GM12872 (cell line): ENCODE results near the gene PMM1.

ENCODE experiments used
- TF ChIP-seq, protein P1 (sequence below): IDR thresholded peaks from 3 replicates; pipeline ENCODE4 v1.5.1; 2011; ENCODE audit warnings: low read depth, mild to moderate bottlenecking, low read length, moderate library complexity; ENCODE audit not compliant: insufficient read depth

PMM1 gene

DNA sequence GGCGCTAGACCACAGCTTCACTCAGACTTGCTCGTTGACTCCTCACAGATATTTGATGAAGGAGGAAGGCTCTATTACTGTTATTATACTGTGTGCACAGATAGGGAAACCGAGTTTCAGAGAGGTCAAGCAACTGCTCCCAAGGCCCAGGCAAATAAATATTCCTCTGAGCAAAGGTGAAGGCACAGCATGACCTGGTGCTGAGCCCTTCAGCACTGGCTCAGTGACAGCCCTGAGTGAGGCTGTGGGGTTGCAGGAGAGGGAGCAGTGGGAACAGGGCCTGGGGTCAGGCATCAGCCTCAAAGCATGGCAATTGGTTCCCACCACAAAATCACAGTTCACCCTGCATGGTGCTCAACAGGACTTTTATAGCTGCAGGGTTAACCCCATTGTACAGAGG, 52.4 kb downstream of the PMM1 start:
- TF ChIP-seq, protein P1, sequence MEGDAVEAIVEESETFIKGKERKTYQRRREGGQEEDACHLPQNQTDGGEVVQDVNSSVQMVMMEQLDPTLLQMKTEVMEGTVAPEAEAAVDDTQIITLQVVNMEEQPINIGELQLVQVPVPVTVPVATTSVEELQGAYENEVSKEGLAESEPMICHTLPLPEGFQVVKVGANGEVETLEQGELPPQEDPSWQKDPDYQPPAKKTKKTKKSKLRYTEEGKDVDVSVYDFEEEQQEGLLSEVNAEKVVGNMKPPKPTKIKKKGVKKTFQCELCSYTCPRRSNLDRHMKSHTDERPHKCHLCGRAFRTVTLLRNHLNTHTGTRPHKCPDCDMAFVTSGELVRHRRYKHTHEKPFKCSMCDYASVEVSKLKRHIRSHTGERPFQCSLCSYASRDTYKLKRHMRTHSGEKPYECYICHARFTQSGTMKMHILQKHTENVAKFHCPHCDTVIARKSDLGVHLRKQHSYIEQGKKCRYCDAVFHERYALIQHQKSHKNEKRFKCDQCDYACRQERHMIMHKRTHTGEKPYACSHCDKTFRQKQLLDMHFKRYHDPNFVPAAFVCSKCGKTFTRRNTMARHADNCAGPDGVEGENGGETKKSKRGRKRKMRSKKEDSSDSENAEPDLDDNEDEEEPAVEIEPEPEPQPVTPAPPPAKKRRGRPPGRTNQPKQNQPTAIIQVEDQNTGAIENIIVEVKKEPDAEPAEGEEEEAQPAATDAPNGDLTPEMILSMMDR: no peak

DNA sequence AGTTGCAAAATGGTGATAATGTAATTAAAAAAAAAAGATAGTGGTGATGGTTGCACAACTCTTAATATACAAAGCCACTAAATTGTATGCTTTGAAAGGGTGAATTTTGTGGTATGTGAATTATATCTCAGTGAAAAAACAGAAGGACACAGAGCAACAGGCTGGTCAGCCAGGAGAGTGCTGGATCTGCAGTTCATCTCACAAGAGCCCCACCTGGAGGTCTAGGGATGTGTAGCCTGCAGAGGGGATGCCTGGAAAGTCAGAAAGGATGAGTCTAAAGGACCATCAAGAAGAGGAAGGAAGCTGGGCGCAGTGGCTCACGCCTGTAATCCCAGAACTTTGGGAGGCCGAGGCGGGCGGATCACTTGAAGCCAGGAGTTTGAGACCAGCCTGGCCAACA, 54.4 kb downstream of the PMM1 start:
- TF ChIP-seq, protein P1: peak; percentile 29; the same call in 1 of the 3 replicates

DNA sequence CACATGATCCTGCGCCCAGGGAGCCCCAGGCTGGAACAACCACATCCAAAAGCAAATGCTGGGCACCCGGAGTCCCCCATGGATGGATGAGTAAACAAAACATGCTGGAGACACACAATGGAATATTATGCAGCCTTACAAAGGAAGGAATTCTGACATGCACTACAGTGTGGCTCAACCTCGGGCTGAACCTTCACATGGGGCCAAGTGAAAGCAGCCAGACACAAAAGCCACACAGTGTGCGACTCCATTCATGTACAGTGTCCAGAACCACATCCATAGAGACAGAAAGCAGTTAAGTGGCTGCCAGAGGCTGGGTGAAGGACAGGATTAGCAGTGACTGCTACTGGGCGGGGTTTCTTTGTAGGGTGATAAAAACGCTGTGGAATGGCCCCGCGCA, 55.4 kb downstream of the PMM1 start:
- TF ChIP-seq, protein P1: no peak

DNA sequence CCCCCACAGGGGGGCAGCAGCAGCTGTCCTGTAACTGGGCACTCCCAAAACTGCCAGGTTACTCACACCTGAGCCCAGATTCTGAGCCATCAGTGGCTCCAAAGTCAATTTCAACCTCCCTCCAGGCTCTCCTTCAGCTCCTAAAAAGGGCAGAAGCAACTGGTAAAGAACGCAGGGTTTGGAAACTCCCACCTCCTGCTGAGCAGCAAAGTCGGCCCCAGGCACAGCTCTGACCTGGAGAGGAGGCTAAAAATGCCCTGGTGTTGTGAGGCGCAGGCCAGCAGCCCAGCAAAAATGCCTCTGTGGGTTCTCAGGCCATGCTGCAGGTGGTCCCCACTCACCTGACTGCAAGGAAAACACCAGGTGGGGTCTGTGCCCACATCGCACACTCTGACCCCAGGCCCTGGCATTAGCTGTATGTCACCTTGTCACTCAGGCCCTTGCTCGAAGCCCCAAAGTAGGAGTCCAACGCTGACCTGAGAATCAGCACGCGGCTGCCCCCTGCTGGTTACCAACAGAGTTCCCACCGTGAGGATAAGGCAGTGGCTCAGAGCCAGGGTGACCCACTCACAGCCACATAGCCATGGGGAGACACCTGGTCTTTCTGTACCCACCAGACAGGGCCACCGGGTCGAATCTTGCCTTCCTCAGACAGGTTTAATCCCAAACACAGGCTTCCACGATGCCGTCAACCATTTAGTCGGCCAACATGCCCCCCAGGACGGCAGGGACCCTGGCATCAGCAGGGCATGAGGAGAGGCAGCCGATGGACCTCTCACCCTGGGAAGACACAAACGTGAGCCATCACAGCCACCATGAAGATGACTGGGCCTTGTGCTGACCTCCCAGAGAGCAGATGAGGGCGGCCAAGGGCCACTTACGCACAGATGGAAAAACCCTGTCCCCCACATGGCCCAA, 56.5 kb downstream of the PMM1 start:
- TF ChIP-seq, protein P1: peak; percentile 95

DNA sequence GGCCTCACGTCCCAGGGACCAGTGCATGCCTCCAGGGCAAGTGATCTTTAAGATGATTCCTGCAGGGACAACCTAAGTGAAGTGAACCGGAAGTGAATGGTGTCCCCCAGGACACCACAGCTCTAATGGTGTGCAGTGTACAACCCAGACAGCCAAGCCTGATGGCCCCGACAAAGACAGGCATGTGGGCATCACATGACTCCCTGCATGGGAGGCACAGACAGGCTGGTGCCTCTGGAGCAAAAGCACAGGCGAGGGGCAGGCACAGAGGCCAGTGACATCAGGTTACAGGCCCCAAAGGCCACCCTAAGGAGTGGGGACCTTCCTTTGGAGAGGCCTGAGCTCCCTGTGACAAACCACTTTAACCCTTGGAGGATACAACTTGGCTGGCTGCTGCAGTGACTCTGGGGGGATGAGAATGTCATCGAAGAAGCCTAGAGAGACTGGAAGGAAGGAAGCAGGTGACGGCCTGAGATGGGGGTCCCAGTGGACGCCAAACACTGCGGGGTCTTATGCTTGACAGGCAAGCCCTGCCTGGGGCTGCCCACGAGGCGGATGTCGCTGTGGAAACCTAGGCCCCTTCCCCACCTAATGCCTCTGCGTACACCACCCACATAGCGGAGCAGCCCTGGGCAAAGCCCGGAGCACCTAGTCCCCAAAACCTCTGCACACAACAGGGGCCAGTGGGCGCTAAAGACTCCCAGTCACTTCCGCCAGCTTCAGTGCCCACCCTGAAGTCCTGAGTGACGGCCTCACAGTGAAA, 57.7 kb downstream of the PMM1 start:
- TF ChIP-seq, protein P1: no peak

DNA sequence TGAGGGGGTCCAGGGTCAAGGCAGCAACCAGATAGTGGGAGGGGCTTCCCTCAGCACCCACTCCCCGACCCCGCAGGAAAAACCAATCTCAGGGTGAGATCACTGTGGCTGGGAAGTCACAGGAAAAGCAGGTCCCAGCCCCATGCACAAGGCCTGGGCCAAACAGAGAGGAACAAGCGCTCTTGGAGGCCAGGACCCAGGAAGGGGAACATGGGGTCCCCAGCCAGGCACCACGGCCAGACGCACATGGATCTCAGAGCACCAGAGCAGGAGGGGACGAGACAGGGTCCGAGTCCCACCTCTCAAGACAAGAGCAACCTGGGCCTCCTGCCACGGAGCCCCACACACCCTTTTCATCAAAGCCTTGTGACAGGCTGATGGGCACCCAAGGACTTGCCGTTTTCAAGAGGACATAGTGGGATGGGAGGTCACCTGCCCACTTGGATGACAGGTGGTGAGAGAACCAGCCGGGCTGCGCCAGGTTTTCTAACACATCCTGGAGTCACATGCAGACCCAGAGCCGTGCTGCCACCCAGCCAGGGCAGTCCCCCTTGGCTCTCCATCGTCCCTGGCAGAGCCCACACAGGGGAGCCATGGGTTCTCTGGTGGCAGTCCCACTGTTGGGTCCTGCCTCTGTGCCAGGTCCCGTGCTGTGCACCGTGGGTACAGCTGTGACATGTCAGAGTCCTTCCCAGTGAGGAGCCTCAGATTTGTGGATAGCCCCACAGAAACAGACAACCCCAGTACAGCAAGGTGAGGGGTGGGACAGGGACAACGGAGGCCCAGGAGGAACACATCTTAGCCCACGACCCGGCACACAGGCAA, 58.5 kb downstream of the PMM1 start:
- TF ChIP-seq, protein P1: no peak
